Endothelial cell of umbilical vein (primary cell): ENCODE results near the gene IBA57.

Experiments used
- CTCF ChIP-seq, 2 donors: IDR thresholded peaks; 1 replicate in 1 of 2; 2 replicates in 1 of 2; pipeline ENCODE4 v1.5.1; 2011; ENCODE audit warnings: low read length in 2 of 2, mild to moderate bottlenecking in 2 of 2, moderate library complexity in 2 of 2, control low read depth in 1 of 2, inconsistent platforms in 1 of 2, low read depth in 1 of 2; ENCODE audit not compliant: insufficient read depth in 1 of 2; ENCODE audit errors: extremely low read depth in 1 of 2
- EZH2 ChIP-seq: IDR thresholded peaks from 2 replicates; pipeline ENCODE4 v1.6.1; 2012; ENCODE audit warnings: borderline replicate concordance, low read depth, mild to moderate bottlenecking, moderate library complexity, low read length, inconsistent platforms; ENCODE audit not compliant: severe bottlenecking
- FOS ChIP-seq: IDR thresholded peaks from 2 replicates; pipeline ENCODE4 v1.6.1; 2011; ENCODE audit warnings: mild to moderate bottlenecking, low read length, moderate library complexity, borderline replicate concordance; ENCODE audit not compliant: insufficient read depth
- GATA2 ChIP-seq: IDR thresholded peaks from 2 replicates; pipeline ENCODE4 v1.7.0; 2011; ENCODE audit warnings: low read depth, mild to moderate bottlenecking, moderate library complexity, mixed read lengths, low read length; ENCODE audit not compliant: insufficient read length, insufficient read depth
- POLR2A ChIP-seq: IDR thresholded peaks from 2 replicates; pipeline ENCODE4 v1.6.1; 2012; ENCODE audit warnings: low read depth, mild to moderate bottlenecking, control low read depth, low read length

- no peak for TF ChIP-seq FOS
- no peak for TF ChIP-seq CTCF (IDR thresholded peaks at IDR 0.05; ENCODE audit: extremely low read depth in 1 of 2, insufficient read depth in 1 of 2, low read depth in 1 of 2, low read length in 2 of 2)
- no peak for TF ChIP-seq POLR2A
- no peak for TF ChIP-seq GATA2
- no peak for TF ChIP-seq EZH2
Measured at GRCh38 chr1:228149406-228150119, 16.0 kb upstream of the IBA57 start, which contains the start of gene GJC2.
